Gastrocnemius medialis (tissue), 4 donors: ENCODE results near the gene PSMB10. TPM values are rescaled to one million over a fixed set of nuclear protein-coding genes. Genes with fewer than 3 reads are reported as not detected.
A peak's percentile ranks its signal among the peaks of the same experiment; 100 is the strongest.

ENCODE experiments used
- ATAC-seq, 2 donors: fragments of 150-250 bp; one replicate each; pipeline ENCODE4 v1.9.1; 2016
- DNase-seq, 2 donors: peaks; one replicate each; pipeline ENCODE4 v3.0.0-alpha.2; 2019
- H3K27ac ChIP-seq, 4 donors: fragments of 200-600 bp; sonication (generic); 1 replicate in 1 of 4; 2 replicates in 3 of 4; pipeline ENCODE4 v1.5.1; 2016 to 2018; ENCODE audit warnings: mild to moderate bottlenecking in 2 of 4, moderate library complexity in 1 of 4
- H3K27me3 ChIP-seq, 3 donors: fragments of 200-600 bp; sonication (generic) in 2 of 3; 1 replicate in 1 of 3; 2 replicates in 2 of 3; pipeline versions ENCODE4 v1.5.1 to v1.6.0; 2016 to 2019; ENCODE audit warnings: mild to moderate bottlenecking in 1 of 3, moderate library complexity in 1 of 3
- H3K36me3 ChIP-seq, 2 donors: fragments of 200-600 bp; sonication (generic) in 1 of 2; one replicate each; pipeline ENCODE4 v1.5.1; 2017 to 2018
- H3K4me1 ChIP-seq, 2 donors: fragments of 200-600 bp; sonication (generic) in 1 of 2; one replicate each; pipeline ENCODE4 v1.5.1; 2016 to 2017; ENCODE audit warnings: mild to moderate bottlenecking in 2 of 2
- H3K4me3 ChIP-seq, 4 donors: fragments of 200-600 bp; sonication (generic) in 3 of 4; 1 replicate in 1 of 4; 2 replicates in 3 of 4; pipeline ENCODE4 v1.5.1; 2016 to 2019; ENCODE audit warnings: mild to moderate bottlenecking in 2 of 4
- H3K9me3 ChIP-seq, 3 donors: fragments of 200-600 bp; sonication (generic) in 2 of 3; 1 replicate in 1 of 3; 2 replicates in 2 of 3; pipeline ENCODE4 v1.5.1; 2016 to 2019
- POLR2A ChIP-seq, 2 donors: fragments of 450-650 bp; IDR thresholded peaks; one replicate each; pipeline ENCODE4 v1.6.1; 2017; ENCODE audit warnings: antibody characterized with exemption in 2 of 2, mild to moderate bottlenecking in 2 of 2, moderate library complexity in 2 of 2
- in situ Hi-C, 4 donors: fragments of 200-750 bp; cut with MboI; loops; one replicate each; pipeline versions ENCODE4 v1.15.0 to v1.8.0; 2017; ENCODE audit warnings: low sequenced_read_pairs in 4 of 4
- intact Hi-C: fragments of 100-400 bp; cut with DNase I; formaldehyde crosslinking; loops from one replicate; pipeline ENCODE4 v1.15.1; 2023; ENCODE audit warnings: low total_unique reads
- total RNA-seq, 4 donors: library from RNA; depleted of rRNA; stranded (reverse); fragments of >200 nt; gene quantifications; one replicate each; pipeline versions ENCODE4 v1.1.0 to v1.2.3, GENCODE V29; 2016
- TF ChIP-seq, protein P1 (sequence below), 5 experiments: fragments of 450-650 bp in 3 of 5; fragments of 200-600 bp in 2 of 5; sonication (generic) in 2 of 5; IDR thresholded peaks in 4 of 5; conservative IDR thresholded peaks in 1 of 5; 1 replicate in 4 of 5; 2 replicates in 1 of 5; pipeline ENCODE4 v1.5.1; 2016 to 2019; ENCODE audit warnings: antibody characterized with exemption in 5 of 5, mild to moderate bottlenecking in 3 of 5, moderate library complexity in 3 of 5

The PSMB10 gene
- total RNA-seq, 4 donors from 2014 or later: 18.3 to 41.4 (median 23.9) TPM

DNA sequence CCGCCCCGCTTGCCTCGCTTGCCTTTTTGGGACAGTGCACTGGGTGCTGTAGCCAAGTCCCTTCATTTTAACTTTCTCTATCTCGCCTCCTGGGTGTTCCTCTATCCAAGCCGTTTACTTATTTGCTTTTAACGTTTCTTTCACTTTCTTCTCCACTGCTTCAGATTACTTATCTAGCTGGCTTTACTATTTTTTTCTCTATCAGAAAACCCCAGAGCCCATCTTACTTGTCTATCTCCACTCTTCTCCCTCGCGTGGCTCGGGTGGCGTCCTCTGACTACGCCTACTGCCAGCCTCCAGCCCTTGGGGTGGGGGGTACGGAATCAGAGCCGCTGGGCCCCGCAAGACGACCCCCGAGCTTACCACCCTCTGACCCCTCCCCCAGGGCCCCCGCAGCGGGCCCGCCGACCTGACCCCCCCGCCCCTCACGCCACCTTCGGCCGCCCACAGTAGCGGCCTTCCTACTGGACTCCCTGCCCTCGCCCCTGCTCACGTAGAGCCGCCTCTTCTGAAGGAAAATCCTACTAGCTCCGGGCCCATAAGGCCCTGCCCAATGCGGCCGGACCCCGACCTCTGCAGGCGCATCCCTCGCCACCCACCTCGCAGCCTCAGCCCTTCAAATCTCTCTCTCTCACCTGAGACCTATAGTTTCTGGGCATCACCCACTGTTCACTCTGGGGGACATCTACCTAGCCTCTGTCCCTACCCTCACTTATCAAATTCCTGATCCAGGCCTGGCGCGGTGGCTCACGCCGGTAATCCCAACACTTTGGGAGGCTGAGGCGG, 32.8 kb upstream of the PSMB10 start:
- H3K36me3 ChIP-seq: no peaks in the 10 kb centered on the region
- H3K9me3 ChIP-seq: no peaks in the 10 kb centered on the region
- H3K27me3 ChIP-seq: no peaks in the 10 kb centered on the region
- ATAC-seq (no peak), DNase-seq (no peak)
- peaks cover 34 to 37% of the 10 kb centered on the region in 2 donors for H3K4me1 ChIP-seq
- peak overlapping the region; percentile 87 to 95 (median 89) for H3K27ac ChIP-seq
- in situ Hi-C loops: no loop called here
- TF ChIP-seq POLR2A (IDR thresholded peaks at IDR 0.05): no peak
- TF ChIP-seq, protein P1, sequence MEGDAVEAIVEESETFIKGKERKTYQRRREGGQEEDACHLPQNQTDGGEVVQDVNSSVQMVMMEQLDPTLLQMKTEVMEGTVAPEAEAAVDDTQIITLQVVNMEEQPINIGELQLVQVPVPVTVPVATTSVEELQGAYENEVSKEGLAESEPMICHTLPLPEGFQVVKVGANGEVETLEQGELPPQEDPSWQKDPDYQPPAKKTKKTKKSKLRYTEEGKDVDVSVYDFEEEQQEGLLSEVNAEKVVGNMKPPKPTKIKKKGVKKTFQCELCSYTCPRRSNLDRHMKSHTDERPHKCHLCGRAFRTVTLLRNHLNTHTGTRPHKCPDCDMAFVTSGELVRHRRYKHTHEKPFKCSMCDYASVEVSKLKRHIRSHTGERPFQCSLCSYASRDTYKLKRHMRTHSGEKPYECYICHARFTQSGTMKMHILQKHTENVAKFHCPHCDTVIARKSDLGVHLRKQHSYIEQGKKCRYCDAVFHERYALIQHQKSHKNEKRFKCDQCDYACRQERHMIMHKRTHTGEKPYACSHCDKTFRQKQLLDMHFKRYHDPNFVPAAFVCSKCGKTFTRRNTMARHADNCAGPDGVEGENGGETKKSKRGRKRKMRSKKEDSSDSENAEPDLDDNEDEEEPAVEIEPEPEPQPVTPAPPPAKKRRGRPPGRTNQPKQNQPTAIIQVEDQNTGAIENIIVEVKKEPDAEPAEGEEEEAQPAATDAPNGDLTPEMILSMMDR (IDR thresholded peaks at IDR 0.05 in 4 of 5, conservative IDR thresholded peaks at IDR 0.05 in 1 of 5): no peak
- H3K4me3 ChIP-seq: peak overlapping the region; percentile 69 to 80 (median 80)
- intact Hi-C loops: no loop called here

DNA sequence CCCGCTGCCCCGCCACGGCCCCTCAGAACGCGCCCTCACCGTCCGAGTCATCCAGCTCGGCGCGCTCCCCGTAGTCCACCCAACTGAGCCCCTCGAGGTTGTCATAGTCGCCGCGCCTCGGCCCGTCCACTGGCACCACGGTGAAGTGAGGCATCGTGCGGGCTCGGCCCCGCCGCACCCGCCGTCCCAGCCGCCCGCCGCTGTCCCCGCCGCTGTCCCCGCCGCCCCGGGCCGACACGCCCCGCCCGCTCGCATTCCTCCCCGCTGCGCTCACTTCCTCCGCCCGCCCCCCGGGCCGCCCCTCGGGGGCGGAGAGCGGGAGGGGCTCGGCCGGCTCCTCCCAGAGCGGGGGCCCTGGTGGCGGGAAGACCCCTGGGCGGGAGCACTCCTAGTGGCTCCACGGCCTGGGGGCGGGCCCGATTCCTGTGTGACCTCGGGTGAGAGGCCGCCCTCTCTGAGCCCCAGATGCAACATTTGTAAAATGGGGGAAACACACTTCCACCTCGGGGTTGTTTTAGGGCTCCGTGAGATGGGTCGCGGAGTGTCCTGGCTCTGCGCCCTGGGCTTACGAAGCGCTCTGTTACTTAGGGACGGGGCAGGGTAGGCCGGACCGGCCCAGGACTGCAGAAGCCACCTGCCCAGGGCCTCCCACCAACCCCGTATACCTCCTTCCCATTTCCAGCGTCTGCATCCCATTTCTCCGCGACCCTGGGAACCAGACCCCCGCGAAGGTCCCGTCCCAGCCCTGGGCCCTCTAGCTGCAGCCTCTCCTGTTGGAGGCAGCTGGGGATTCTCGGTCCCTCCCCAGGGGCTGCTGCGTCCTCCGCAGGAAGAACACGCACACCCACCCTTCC, 32.0 kb upstream of the PSMB10 start, which contains the start of gene SLC12A4:
SLC12A4 (minus strand) TSS at position 238 of the 854 bp plus-strand sequence; CDS start at position 154, 84 bp downstream.
- no peaks in the 10 kb centered on the region for H3K36me3 ChIP-seq
- no peaks in the 10 kb centered on the region for H3K9me3 ChIP-seq
- ATAC-seq (peak; percentile 42 to 62), DNase-seq (peak; percentile 53 to 66)
- intact Hi-C loops (no loop called here), in situ Hi-C loops (no loop called here)
- no peaks in the 10 kb centered on the region for H3K27me3 ChIP-seq
- H3K27ac ChIP-seq: peak within 1 kb of the TSS; percentile 87 to 95 (median 89)
- H3K4me3 ChIP-seq: peak within 1 kb of the TSS; percentile 69 to 80 (median 80)
- H3K4me1 ChIP-seq: peaks cover 42 to 46% of the 10 kb centered on the region in 2 donors
- TF ChIP-seq, protein P1 (IDR thresholded peaks at IDR 0.05 in 4 of 5, conservative IDR thresholded peaks at IDR 0.05 in 1 of 5): peak in 1 of 5 experiments; percentile 16
- TF ChIP-seq POLR2A (IDR thresholded peaks at IDR 0.05): peak; percentile 93 to 94

DNA sequence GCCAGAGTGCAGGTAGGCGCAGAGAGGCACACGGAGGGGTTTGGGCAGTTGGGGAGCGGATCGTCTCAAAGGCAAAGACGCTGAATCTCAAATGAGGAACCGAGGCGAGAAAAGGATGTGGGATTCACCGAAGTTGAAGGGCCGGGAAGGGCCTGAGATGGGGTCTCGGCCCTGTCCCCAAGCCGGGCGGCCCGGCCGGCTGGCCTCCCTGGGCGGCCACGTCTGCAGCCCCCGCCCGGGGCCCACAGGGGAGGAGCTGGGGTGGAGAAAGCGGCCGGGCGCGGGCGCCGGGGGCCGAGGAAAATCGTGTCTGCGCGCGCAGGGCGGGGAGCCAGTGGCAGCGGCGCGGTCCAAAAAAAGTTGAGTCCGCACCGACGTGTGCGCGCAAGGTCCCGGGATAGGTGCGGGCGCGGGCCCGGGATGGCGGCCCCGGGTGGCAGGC, 31.3 kb upstream of the PSMB10 start:
- Histone ChIP-seq H3K27me3 (no peaks in the 10 kb centered on the region), H3K9me3 (no peaks in the 10 kb centered on the region), H3K4me1 (peaks cover 49 to 52% of the 10 kb centered on the region in 2 donors), H3K27ac (peak overlapping the region; percentile 87 to 95 (median 89)), H3K36me3 (no peaks in the 10 kb centered on the region), H3K4me3 (peak overlapping the region; percentile 69 to 80 (median 80))
- in situ Hi-C loops (no loop called here), intact Hi-C loops (loop anchor here (2.0 kb wide), 1 partner anchor 19 kb away; no protein-coding TSS in a partner anchor)
- ATAC-seq: peak; percentile 17 to 19
- TF ChIP-seq POLR2A (IDR thresholded peaks at IDR 0.05): no peak
- TF ChIP-seq, protein P1 (IDR thresholded peaks at IDR 0.05 in 4 of 5, conservative IDR thresholded peaks at IDR 0.05 in 1 of 5): no peak
- DNase-seq: no peak

DNA sequence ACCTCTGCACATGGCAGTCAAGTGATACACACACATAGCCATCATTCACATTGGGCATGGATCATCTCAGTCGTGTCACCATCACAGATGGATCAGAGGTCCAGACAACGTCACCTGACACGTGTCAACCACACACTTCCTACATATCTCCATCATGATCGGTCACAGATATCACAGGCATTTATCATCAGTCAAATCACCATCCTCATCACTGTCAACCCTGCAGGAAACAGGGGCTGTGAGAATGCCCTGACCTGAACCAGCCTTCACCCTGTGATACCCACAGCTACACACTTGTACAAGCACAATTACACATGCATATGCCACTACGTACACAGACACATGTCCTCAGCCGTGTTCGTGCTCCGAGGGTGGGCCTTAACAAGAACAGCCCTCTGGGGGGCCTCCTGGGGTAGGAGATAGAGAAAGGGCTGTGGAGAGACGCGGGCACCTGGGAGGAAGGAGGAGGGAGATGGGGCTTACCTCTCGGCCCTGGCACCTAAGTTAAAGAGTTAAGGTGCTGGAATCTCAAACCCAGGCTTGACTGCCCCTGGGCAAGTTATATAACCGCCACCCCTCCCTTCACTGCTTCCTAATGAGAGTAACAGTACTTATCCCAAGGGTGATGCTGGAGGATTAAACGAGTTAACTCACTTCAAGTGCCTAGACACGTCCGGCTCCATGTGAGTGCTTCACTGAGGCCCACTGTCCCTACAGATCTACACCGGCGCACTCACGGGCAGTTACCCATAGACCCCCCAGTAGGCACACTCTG, 30.7 kb upstream of the PSMB10 start:
- peak overlapping the region; percentile 69 to 80 (median 80) for H3K4me3 ChIP-seq
- intact Hi-C loops (loop anchor here (2.0 kb wide), 1 partner anchor 19 kb away; no protein-coding TSS in a partner anchor), in situ Hi-C loops (no loop called here)
- no peaks in the 10 kb centered on the region for H3K36me3 ChIP-seq
- no peak for ATAC-seq
- H3K27ac ChIP-seq: peak overlapping the region; percentile 87 to 95 (median 89)
- TF ChIP-seq POLR2A (IDR thresholded peaks at IDR 0.05): no peak
- TF ChIP-seq, protein P1 (IDR thresholded peaks at IDR 0.05 in 4 of 5, conservative IDR thresholded peaks at IDR 0.05 in 1 of 5): no peak
- no peaks in the 10 kb centered on the region for H3K27me3 ChIP-seq
- no peak for DNase-seq
- no peaks in the 10 kb centered on the region for H3K9me3 ChIP-seq
- peaks cover 55 to 58% of the 10 kb centered on the region in 2 donors for H3K4me1 ChIP-seq
